Smooth muscle cell (in vitro differentiated cells): ENCODE data around the gene ABR. TPM values are rescaled to one million over a fixed set of nuclear protein-coding genes. Genes with fewer than 3 reads are reported as not detected.

Experiments
- DNase-seq: peaks from one replicate; lab custom pipeline; 2025; ENCODE audit not compliant: unreplicated experiment; lab: John Stamatoyannopoulos, UW
- H2AFZ ChIP-seq: fragments of 200-600 bp; sonication (generic); 2 replicates; pipeline ENCODE4 v1.6.0; 2016; ENCODE audit warnings: antibody characterized with exemption, low read depth, mild to moderate bottlenecking
- H3F3A ChIP-seq: fragments of 200-600 bp; sonication (generic); 2 replicates; pipeline ENCODE4 v1.6.0; 2017; ENCODE audit warnings: antibody characterized with exemption, low read depth
- H3K27ac ChIP-seq: fragments of 200-600 bp; sonication (generic); 2 replicates; pipeline ENCODE4 v1.5.1; 2016; ENCODE audit warnings: low read depth, mild to moderate bottlenecking
- H3K27me3 ChIP-seq: fragments of 200-600 bp; sonication (generic); 2 replicates; pipeline ENCODE4 v1.6.1; 2016; ENCODE audit warnings: low read depth, mild to moderate bottlenecking
- H3K36me3 ChIP-seq: fragments of 200-600 bp; sonication (generic); 2 replicates; pipeline ENCODE4 v1.5.1; 2016; ENCODE audit warnings: low read depth
- H3K4me1 ChIP-seq: fragments of 200-600 bp; sonication (generic); 2 replicates; pipeline ENCODE4 v1.5.1; 2016; ENCODE audit warnings: low read depth
- H3K4me2 ChIP-seq: fragments of 200-600 bp; sonication (generic); 2 replicates; pipeline ENCODE4 v1.6.0; 2016; ENCODE audit warnings: mild to moderate bottlenecking
- H3K4me3 ChIP-seq: fragments of 200-600 bp; sonication (generic); 2 replicates; pipeline ENCODE4 v1.5.1; 2016; ENCODE audit warnings: mild to moderate bottlenecking
- H3K79me2 ChIP-seq: fragments of 200-600 bp; sonication (generic); 2 replicates; pipeline ENCODE4 v1.6.0; 2016; ENCODE audit warnings: low read depth, mild to moderate bottlenecking
- H3K9ac ChIP-seq: fragments of 200-600 bp; sonication (generic); 2 replicates; pipeline ENCODE4 v1.6.0; 2016; ENCODE audit warnings: low read depth
- H3K9me3 ChIP-seq: fragments of 200-600 bp; sonication (generic); replicated peaks from 2 replicates; pipeline ENCODE4 v1.5.1; 2016; ENCODE audit warnings: low read depth
- H4K20me1 ChIP-seq: fragments of 200-600 bp; sonication (generic); 2 replicates; pipeline ENCODE4 v1.6.0; 2016; ENCODE audit warnings: low read depth
- CTCF ChIP-seq: fragments of 200-600 bp; sonication (generic); IDR thresholded peaks from 2 replicates; pipeline ENCODE4 v1.5.1; 2017; ENCODE audit warnings: borderline replicate concordance, mild to moderate bottlenecking, antibody characterized with exemption; ENCODE audit not compliant: insufficient read depth, poor library complexity, severe bottlenecking
- WGBS: methylation state at CpG from one replicate; pipeline ENCODE4 v1.1.7; 2016; ENCODE audit warnings: low lambda C conversion rate; 5-methylcytosine and 5-hydroxymethylcytosine counted together
- polyA plus RNA-seq: library from polyadenylated mRNA; unstranded; fragments of >200 nt; fragmentation: Nextera tagmentation; extraction: Ambion mirVana; gene quantifications from 2 replicates; pipeline ENCODE4 v1.2.1, GENCODE V29; 2016
- total RNA-seq: library from RNA; depleted of rRNA; stranded (reverse); fragments of >200 nt; gene quantifications from 2 replicates; pipeline ENCODE4 v1.2.3, GENCODE V29; 2014

ABR gene
- total and polyA plus RNA-seq, 2 experiments from 2014 or later = 16.1 to 29.1 TPM

- Histone ChIP-seq H3K36me3 (no peaks in the 10 kb centered on the region), H3K27ac (no peak overlapping the region), H3K27me3 (no peaks in the 10 kb centered on the region), H4K20me1 (peaks cover 12% of the 10 kb centered on the region), H3K4me3 (no peak overlapping the region), H3F3A (no peaks in the 10 kb centered on the region), H3K9me3 (no peaks in the 10 kb centered on the region), H3K4me1 (no peaks in the 10 kb centered on the region), H2AFZ (no peak overlapping the region), H3K9ac (no peak overlapping the region), H3K4me2 (no peak overlapping the region), H3K79me2 (no peaks in the 10 kb centered on the region)
- no peak for DNase-seq
- TF ChIP-seq CTCF = no peak
- WGBS = 84% methylated on average over 12 of the region's 12 CpGs
These were observed 59.0 kb downstream of the ABR start for GRCh38 chr17:1120596-1121441.

GRCh38 chr17:1119924-1120323 lies 59.9 kb downstream of the ABR start:
- H3F3A ChIP-seq = no peaks in the 10 kb centered on the region
- H3K9ac ChIP-seq = no peak overlapping the region
- no peaks in the 10 kb centered on the region for H3K4me1 ChIP-seq
- H3K79me2 ChIP-seq = no peaks in the 10 kb centered on the region
- H3K36me3 ChIP-seq = no peaks in the 10 kb centered on the region
- no peak overlapping the region for H2AFZ ChIP-seq
- H3K27ac ChIP-seq = no peak overlapping the region
- TF ChIP-seq CTCF = no peak
- H4K20me1 ChIP-seq = peaks cover 12% of the 10 kb centered on the region
- DNase-seq = no peak
- H3K4me2 ChIP-seq = no peak overlapping the region
- H3K27me3 ChIP-seq = no peaks in the 10 kb centered on the region
- 69% methylated on average over 8 of the region's 8 CpGs for WGBS
- no peak overlapping the region for H3K4me3 ChIP-seq
- no peaks in the 10 kb centered on the region for H3K9me3 ChIP-seq

GRCh38 chr17:1116602-1117001 lies 63.2 kb downstream of the ABR start:
- no peak for DNase-seq
- no peak for TF ChIP-seq CTCF
- no peak overlapping the region for H3K4me3 ChIP-seq
- no peaks in the 10 kb centered on the region for H3K27me3 ChIP-seq
- no peaks in the 10 kb centered on the region for H4K20me1 ChIP-seq
- no peaks in the 10 kb centered on the region for H3K9me3 ChIP-seq
- no peak overlapping the region for H3K27ac ChIP-seq
- no peaks in the 10 kb centered on the region for H3F3A ChIP-seq
- no peak overlapping the region for H3K9ac ChIP-seq
- WGBS = 73% methylated on average over 12 of the region's 12 CpGs
- H3K79me2 ChIP-seq = no peaks in the 10 kb centered on the region
- no peak overlapping the region for H3K4me2 ChIP-seq
- no peaks in the 10 kb centered on the region for H3K4me1 ChIP-seq
- H3K36me3 ChIP-seq = no peaks in the 10 kb centered on the region
- no peak overlapping the region for H2AFZ ChIP-seq

- no peak overlapping the region for H3K27ac ChIP-seq
These were observed 66.9 kb downstream of the ABR start for GRCh38 chr17:1112875-1113274.

More at GRCh38 chr17:1112875-1113274, 66.9 kb downstream of the ABR start:
- Histone ChIP-seq H3K4me1 (peaks cover 17% of the 10 kb centered on the region), H3F3A (peaks cover 7% of the 10 kb centered on the region), H3K9me3 (no peaks in the 10 kb centered on the region), H2AFZ (no peak overlapping the region), H3K27me3 (no peaks in the 10 kb centered on the region), H3K9ac (no peak overlapping the region), H3K79me2 (no peaks in the 10 kb centered on the region), H3K4me3 (no peak overlapping the region), H3K4me2 (no peak overlapping the region), H3K36me3 (no peaks in the 10 kb centered on the region), H4K20me1 (peaks cover 5% of the 10 kb centered on the region)
- DNase-seq = no peak
- 91% methylated on average over 10 of the region's 10 CpGs for WGBS
- no peak for TF ChIP-seq CTCF
